ENCODE data around the gene PPP1R14B.

The PPP1R14B gene

GRCh38 chr11:64208086-64208795 is 38.5 kb downstream of the PPP1R14B start:
- DNase-seq, result no peak

- no peak for DNase-seq
Observed at GRCh38 chr11:64207256-64208085, 39.3 kb downstream of the PPP1R14B start.

- DNase-seq, result no peak
Observed at GRCh38 chr11:64206457-64207255, 40.1 kb downstream of the PPP1R14B start, which contains the start of gene FERMT3. Gene FERMT3, plus strand, starts transcription at chr11:64206721. Its CDS starts 644 bp downstream, at chr11:64207365.

GRCh38 chr11:64204464-64204989 is 42.2 kb downstream of the PPP1R14B start:
- DNase-seq, result peak; percentile 81

- no peak for DNase-seq
Observed at GRCh38 chr11:64204080-64204440, 42.7 kb downstream of the PPP1R14B start.

- no peak for DNase-seq
Observed at GRCh38 chr11:64203421-64204079, 43.2 kb downstream of the PPP1R14B start.

GRCh38 chr11:64202992-64203391 is 43.8 kb downstream of the PPP1R14B start:
- DNase-seq, result no peak

GRCh38 chr11:64201543-64201942 is 45.2 kb downstream of the PPP1R14B start:
- no peak for DNase-seq

GRCh38 chr11:64198511-64198910 is 48.2 kb downstream of the PPP1R14B start:
- DNase-seq, result no peak

GRCh38 chr11:64196626-64197025 is 50.1 kb downstream of the PPP1R14B start:
- no peak for DNase-seq

Measured in NCI-H446 treated with DMSO at 0.1 percent for 48 hours (cell line).